ENCODE measurements around the gene ASTN2.

GRCh38 chr9:116705531-116705930 lies 709.3 kb downstream of the ASTN2 start:
- no peak for TF ChIP-seq CTCF (IDR thresholded peaks at IDR 0.05)
- TF ChIP-seq POLR2A (IDR thresholded peaks at IDR 0.05) = no peak

Data from testis (tissue), 2 donors.